Loucy (cell line): ENCODE data around the gene ECEL1.

Source experiments
- H2AFZ ChIP-seq: fragments of 200-600 bp; sonication (generic); 2 replicates; pipeline ENCODE4 v1.6.0; 2016; ENCODE audit warnings: antibody characterized with exemption, mild to moderate bottlenecking, low read length, moderate library complexity
- H3F3A ChIP-seq: fragments of 200-600 bp; 2 replicates; pipeline ENCODE4 v1.6.0; 2016; ENCODE audit warnings: antibody characterized with exemption, low read depth, mild to moderate bottlenecking
- H3K27me3 ChIP-seq: fragments of 200-600 bp; sonication (generic); 2 replicates; pipeline ENCODE4 v1.6.1; 2014; ENCODE audit warnings: low read length, mild to moderate bottlenecking; ENCODE audit not compliant: insufficient read depth, poor library complexity, severe bottlenecking
- H3K36me3 ChIP-seq: fragments of 200-600 bp; sonication (generic); 2 replicates; pipeline ENCODE4 v1.6.1; 2016; ENCODE audit warnings: low read length; ENCODE audit not compliant: insufficient read depth
- H3K4me1 ChIP-seq: fragments of 200-600 bp; sonication (generic); 2 replicates; pipeline ENCODE4 v1.5.1; 2014; ENCODE audit warnings: low read length, mild to moderate bottlenecking; ENCODE audit not compliant: insufficient read depth, poor library complexity, severe bottlenecking
- H3K4me2 ChIP-seq: fragments of 200-600 bp; sonication (generic); 2 replicates; pipeline ENCODE4 v1.6.0; 2014; ENCODE audit warnings: antibody characterized with exemption, low read length, low read depth, mild to moderate bottlenecking; ENCODE audit not compliant: poor library complexity, severe bottlenecking
- H3K4me3 ChIP-seq: fragments of 200-600 bp; sonication (generic); 2 replicates; pipeline ENCODE4 v1.5.1; 2014; ENCODE audit warnings: low read length, mild to moderate bottlenecking, mixed read lengths; ENCODE audit not compliant: poor library complexity, severe bottlenecking
- H3K79me2 ChIP-seq: fragments of 200-600 bp; sonication (generic); 2 replicates; pipeline ENCODE4 v1.6.1; 2014; ENCODE audit warnings: low read length; ENCODE audit not compliant: insufficient read depth
- H3K9ac ChIP-seq: fragments of 200-600 bp; sonication (generic); 2 replicates; pipeline ENCODE4 v1.6.0; 2014; ENCODE audit warnings: mild to moderate bottlenecking, low read depth, low read length, moderate library complexity; ENCODE audit not compliant: poor library complexity, severe bottlenecking
- H3K9me2 ChIP-seq: fragments of 200-600 bp; sonication (generic); replicated peaks from 2 replicates; pipeline ENCODE4 v1.6.1; 2016; ENCODE audit warnings: low read depth, low read length, mixed read lengths
- H3K9me3 ChIP-seq: fragments of 200-600 bp; sonication (generic); 2 replicates; pipeline ENCODE4 v1.6.1; 2014; ENCODE audit warnings: mild to moderate bottlenecking, antibody characterized with exemption, low read length, low read depth; ENCODE audit not compliant: insufficient read depth
- H4K20me1 ChIP-seq: fragments of 200-600 bp; sonication (generic); 2 replicates; pipeline ENCODE4 v1.6.0; 2014; ENCODE audit warnings: antibody characterized with exemption, low read length, mild to moderate bottlenecking; ENCODE audit not compliant: insufficient read depth, poor library complexity, severe bottlenecking
- CTCF ChIP-seq: fragments of 200-600 bp; sonication (generic); conservative IDR thresholded peaks from 2 replicates; pipeline ENCODE4 v1.5.1; 2014; ENCODE audit warnings: mild to moderate bottlenecking, antibody characterized with exemption, low read length
- EZH2phosphoT487 ChIP-seq: fragments of 200-600 bp; IDR thresholded peaks from 2 replicates; pipeline ENCODE4 v1.6.1; 2018; ENCODE audit warnings: antibody characterized with exemption, mild to moderate bottlenecking, moderate library complexity, borderline replicate concordance

ECEL1 gene

GRCh38 chr2:232505856-232506255, 18.2 kb upstream of the ECEL1 start:
- TF ChIP-seq EZH2phosphoT487 (no peak), CTCF (no peak)
- Histone ChIP-seq H3K9ac (no peak overlapping the region), H3K4me1 (no peaks in the 10 kb centered on the region), H3K4me2 (no peak overlapping the region), H3K27me3 (no peaks in the 10 kb centered on the region), H2AFZ (no peak overlapping the region), H3K4me3 (no peak overlapping the region), H3K36me3 (no peaks in the 10 kb centered on the region), H3F3A (no peaks in the 10 kb centered on the region), H3K9me3 (no peaks in the 10 kb centered on the region), H3K9me2 (no peaks in the 10 kb centered on the region), H3K79me2 (no peaks in the 10 kb centered on the region), H4K20me1 (no peaks in the 10 kb centered on the region)

DNA sequence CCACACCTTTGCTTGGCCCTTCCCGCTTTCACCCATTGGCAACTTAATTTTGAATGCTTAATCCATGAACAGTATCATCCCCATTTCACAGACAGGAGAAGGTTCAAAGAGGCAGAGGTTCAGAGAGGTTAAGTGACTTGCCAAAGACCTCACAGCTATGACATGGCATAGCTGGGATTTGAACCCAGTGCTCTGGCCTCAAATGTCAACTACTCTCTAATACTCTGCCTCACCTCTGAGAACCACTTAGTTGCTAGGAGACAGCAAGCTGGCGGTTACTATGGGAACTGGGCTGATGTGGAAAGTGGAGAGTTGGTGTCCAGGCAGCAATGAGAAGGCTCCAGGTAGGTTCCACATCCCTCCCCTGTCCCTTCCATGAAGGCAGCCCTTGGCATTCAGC, 16.8 kb upstream of the ECEL1 start:
- H3F3A ChIP-seq, result no peaks in the 10 kb centered on the region
- TF ChIP-seq EZH2phosphoT487 (no peak), CTCF (no peak)
- H3K27me3 ChIP-seq, result no peaks in the 10 kb centered on the region
- no peaks in the 10 kb centered on the region for H3K9me2 ChIP-seq
- H3K4me3 ChIP-seq, result no peak overlapping the region
- no peaks in the 10 kb centered on the region for H3K79me2 ChIP-seq
- H4K20me1 ChIP-seq, result no peaks in the 10 kb centered on the region
- H3K4me1 ChIP-seq, result no peaks in the 10 kb centered on the region
- no peak overlapping the region for H2AFZ ChIP-seq
- no peak overlapping the region for H3K9ac ChIP-seq
- H3K36me3 ChIP-seq, result no peaks in the 10 kb centered on the region
- H3K9me3 ChIP-seq, result no peaks in the 10 kb centered on the region
- no peak overlapping the region for H3K4me2 ChIP-seq

- Histone ChIP-seq H3K4me3 (no peak overlapping the region), H3K9me3 (no peaks in the 10 kb centered on the region), H3K79me2 (no peaks in the 10 kb centered on the region), H4K20me1 (no peaks in the 10 kb centered on the region), H3K36me3 (no peaks in the 10 kb centered on the region), H3K9ac (no peak overlapping the region), H2AFZ (no peak overlapping the region), H3K4me1 (no peaks in the 10 kb centered on the region), H3F3A (no peaks in the 10 kb centered on the region), H3K27me3 (no peaks in the 10 kb centered on the region), H3K4me2 (no peak overlapping the region), H3K9me2 (no peaks in the 10 kb centered on the region)
- no peak for TF ChIP-seq EZH2phosphoT487
- no peak for TF ChIP-seq CTCF
Observed at GRCh38 chr2:232503809-232504323, 16.2 kb upstream of the ECEL1 start.
